Mucosa of stomach (tissue), 1 donor: ENCODE data around the gene CDKN3.
"Not testable (repeated sequence)": the region's sequence is repeated elsewhere in the genome, so short reads cannot be mapped to it uniquely, and the experiment has no call there.

ENCODE experiments used
- H3K27me3 ChIP-seq: one replicate; pipeline ENCODE4 v1.7.0; 2013; ENCODE audit warnings: mild to moderate bottlenecking, low read length; ENCODE audit not compliant: control insufficient read depth, insufficient read depth
- H3K36me3 ChIP-seq: one replicate; pipeline ENCODE4 v1.7.0; 2013; ENCODE audit warnings: low read length; ENCODE audit not compliant: control insufficient read depth, insufficient read depth
- H3K4me1 ChIP-seq: one replicate; pipeline ENCODE4 v1.7.0; 2013; ENCODE audit warnings: mild to moderate bottlenecking, low read length; ENCODE audit not compliant: control insufficient read depth, insufficient read depth
- H3K4me3 ChIP-seq: one replicate; pipeline ENCODE4 v1.7.0; 2013; ENCODE audit warnings: low read length
- H3K9ac ChIP-seq: one replicate; pipeline ENCODE4 v1.7.0; 2013; ENCODE audit warnings: mild to moderate bottlenecking, low read length, moderate library complexity
- H3K9me3 ChIP-seq: one replicate; pipeline ENCODE4 v1.7.0; 2013; ENCODE audit warnings: mild to moderate bottlenecking, low read length, moderate library complexity; ENCODE audit not compliant: control insufficient read depth
- donor health status: Pancreatic carcinoma.

CDKN3 gene

GRCh38 chr14:54377501-54377900 lies 19.3 kb upstream of the CDKN3 start:
- no peak overlapping the region for H3K9ac ChIP-seq
- no peaks in the 10 kb centered on the region for H3K36me3 ChIP-seq
- no peaks in the 10 kb centered on the region for H3K4me1 ChIP-seq
- no peak overlapping the region for H3K4me3 ChIP-seq
- H3K27me3 ChIP-seq = no peaks in the 10 kb centered on the region
- H3K9me3 ChIP-seq = no peaks in the 10 kb centered on the region

GRCh38 chr14:54378893-54379292 lies 17.9 kb upstream of the CDKN3 start:
- H3K4me3 ChIP-seq, H3K4me1 ChIP-seq, H3K9ac ChIP-seq, H3K27me3 ChIP-seq, H3K36me3 ChIP-seq, H3K9me3 ChIP-seq: not testable (repeated sequence)

GRCh38 chr14:54380558-54380957 lies 16.2 kb upstream of the CDKN3 start:
- H3K27me3 ChIP-seq, H3K4me3 ChIP-seq, H3K9me3 ChIP-seq: not testable (repeated sequence)

GRCh38 chr14:54381821-54382220 lies 15.0 kb upstream of the CDKN3 start:
- H3K4me1 ChIP-seq = no peaks in the 10 kb centered on the region
- no peak overlapping the region for H3K4me3 ChIP-seq
- no peaks in the 10 kb centered on the region for H3K9me3 ChIP-seq
- H3K9ac ChIP-seq = no peak overlapping the region
- H3K27me3 ChIP-seq = no peaks in the 10 kb centered on the region
- no peaks in the 10 kb centered on the region for H3K36me3 ChIP-seq

More at GRCh38 chr14:54380558-54380957, 16.2 kb upstream of the CDKN3 start:
- not testable (repeated sequence) for H3K9ac ChIP-seq, H3K4me1 ChIP-seq, H3K36me3 ChIP-seq

- Histone ChIP-seq H3K9me3 (no peaks in the 10 kb centered on the region), H3K4me3 (no peak overlapping the region), H3K9ac (no peak overlapping the region), H3K27me3 (no peaks in the 10 kb centered on the region), H3K4me1 (no peaks in the 10 kb centered on the region), H3K36me3 (no peaks in the 10 kb centered on the region)
These were observed 13.0 kb upstream of the CDKN3 start for GRCh38 chr14:54383835-54384234.

- no peaks in the 10 kb centered on the region for H3K9me3 ChIP-seq
These were observed 11.3 kb upstream of the CDKN3 start for GRCh38 chr14:54385556-54385955.

GRCh38 chr14:54387328-54387727 lies 9.5 kb upstream of the CDKN3 start:
- no peaks in the 10 kb centered on the region for H3K9me3 ChIP-seq
- H3K4me3 ChIP-seq = no peak overlapping the region
- no peaks in the 10 kb centered on the region for H3K36me3 ChIP-seq
- H3K9ac ChIP-seq = no peak overlapping the region
- H3K27me3 ChIP-seq = no peaks in the 10 kb centered on the region
- no peaks in the 10 kb centered on the region for H3K4me1 ChIP-seq

More at GRCh38 chr14:54385556-54385955, 11.3 kb upstream of the CDKN3 start:
- Histone ChIP-seq H3K9ac (no peak overlapping the region), H3K4me3 (no peak overlapping the region), H3K27me3 (no peaks in the 10 kb centered on the region), H3K4me1 (no peaks in the 10 kb centered on the region), H3K36me3 (no peaks in the 10 kb centered on the region)

- Histone ChIP-seq H3K4me3 (no peak overlapping the region), H3K27me3 (no peaks in the 10 kb centered on the region), H3K4me1 (no peaks in the 10 kb centered on the region), H3K9ac (no peak overlapping the region), H3K9me3 (no peaks in the 10 kb centered on the region), H3K36me3 (no peaks in the 10 kb centered on the region)
These were observed 4.5 kb upstream of the CDKN3 start for GRCh38 chr14:54392131-54392859.

GRCh38 chr14:54392986-54393884 lies 3.6 kb upstream of the CDKN3 start:
- H3K36me3 ChIP-seq, H3K9me3 ChIP-seq, H3K27me3 ChIP-seq, H3K4me1 ChIP-seq, H3K4me3 ChIP-seq, H3K9ac ChIP-seq: not testable (repeated sequence)

GRCh38 chr14:54394596-54394995 lies 2.2 kb upstream of the CDKN3 start:
- Histone ChIP-seq H3K4me1 (peaks cover 8% of the 10 kb centered on the region), H3K9me3 (no peaks in the 10 kb centered on the region), H3K36me3 (no peaks in the 10 kb centered on the region), H3K4me3 (no peak overlapping the region), H3K9ac (no peak overlapping the region), H3K27me3 (no peaks in the 10 kb centered on the region)

- H3K9ac ChIP-seq = no peak overlapping the region
- no peaks in the 10 kb centered on the region for H3K9me3 ChIP-seq
- no peak overlapping the region for H3K4me3 ChIP-seq
- H3K4me1 ChIP-seq = peaks cover 8% of the 10 kb centered on the region
- no peaks in the 10 kb centered on the region for H3K36me3 ChIP-seq
- no peaks in the 10 kb centered on the region for H3K27me3 ChIP-seq
These were observed 1.5 kb upstream of the CDKN3 start for GRCh38 chr14:54395284-54395683.

- Histone ChIP-seq H3K4me1 (peaks cover 8% of the 10 kb centered on the region), H3K27me3 (no peaks in the 10 kb centered on the region), H3K9ac (no peak overlapping the region), H3K9me3 (no peaks in the 10 kb centered on the region), H3K4me3 (no peak overlapping the region), H3K36me3 (no peaks in the 10 kb centered on the region)
These were observed 1.1 kb upstream of the CDKN3 start for GRCh38 chr14:54395716-54396115.
